Gastrocnemius medialis (tissue), 4 donors: Measurements from ENCODE around the gene KLHL40.

Source experiments
- CTCF ChIP-seq, 5 experiments: fragments of 450-650 bp in 3 of 5; fragments of 200-600 bp in 2 of 5; sonication (generic) in 2 of 5; IDR thresholded peaks in 4 of 5; conservative IDR thresholded peaks in 1 of 5; 1 replicate in 4 of 5; 2 replicates in 1 of 5; pipeline ENCODE4 v1.5.1; 2016 to 2019; ENCODE audit warnings: antibody characterized with exemption in 5 of 5, mild to moderate bottlenecking in 3 of 5, moderate library complexity in 3 of 5
- POLR2A ChIP-seq, 2 donors: fragments of 450-650 bp; IDR thresholded peaks; one replicate each; pipeline ENCODE4 v1.6.1; 2017; ENCODE audit warnings: antibody characterized with exemption in 2 of 2, mild to moderate bottlenecking in 2 of 2, moderate library complexity in 2 of 2

GRCh38 chr3:42728056-42728455, 42.7 kb downstream of the KLHL40 start:
- TF ChIP-seq CTCF (IDR thresholded peaks at IDR 0.05 in 4 of 5, conservative IDR thresholded peaks at IDR 0.05 in 1 of 5) (no peak), POLR2A (IDR thresholded peaks at IDR 0.05) (no peak)
